Trophoblast cell (in vitro differentiated cells and primary cell): Measurements from ENCODE around the gene NFATC2.

Experiments used
- DNase-seq, 2 donors: peaks; one replicate each; pipeline ENCODE4 v3.0.0-alpha.2; 2016
- H2AFZ ChIP-seq: 2 replicates; pipeline ENCODE4 v1.6.1; 2013; ENCODE audit warnings: low read length, moderate library complexity, mild to moderate bottlenecking; ENCODE audit not compliant: insufficient read depth, poor library complexity
- H2AK5ac ChIP-seq: 2 replicates; pipeline ENCODE4 v1.6.1; 2013; ENCODE audit warnings: mild to moderate bottlenecking, low read length
- H2BK120ac ChIP-seq: 2 replicates; pipeline ENCODE4 v1.6.1; 2013; ENCODE audit warnings: low read length, mild to moderate bottlenecking, moderate library complexity; ENCODE audit not compliant: insufficient read depth, poor library complexity
- H2BK12ac ChIP-seq: 2 replicates; pipeline ENCODE4 v1.6.1; 2013; ENCODE audit warnings: mild to moderate bottlenecking, low read length, moderate library complexity
- H2BK5ac ChIP-seq: 2 replicates; pipeline ENCODE4 v1.6.1; 2013; ENCODE audit warnings: low read length, low read depth, moderate library complexity, mild to moderate bottlenecking; ENCODE audit not compliant: poor library complexity
- H3K14ac ChIP-seq: 2 replicates; pipeline ENCODE4 v1.6.1; 2013; ENCODE audit warnings: mild to moderate bottlenecking, low read length
- H3K18ac ChIP-seq: 2 replicates; pipeline ENCODE4 v1.6.1; 2013; ENCODE audit warnings: mild to moderate bottlenecking, low read length
- H3K23ac ChIP-seq: 2 replicates; pipeline ENCODE4 v1.6.1; 2013; ENCODE audit warnings: low read length
- H3K27ac ChIP-seq: 2 replicates; pipeline ENCODE4 v1.5.1; 2013; ENCODE audit warnings: low read depth, mild to moderate bottlenecking, inconsistent platforms, low read length, moderate library complexity
- H3K27me3 ChIP-seq: 2 replicates; pipeline ENCODE4 v1.6.1; 2013; ENCODE audit warnings: inconsistent platforms, mild to moderate bottlenecking, low read length, moderate library complexity; ENCODE audit not compliant: insufficient read depth
- H3K36me3 ChIP-seq, 2 experiments: 1 replicate in 1 of 2; 2 replicates in 1 of 2; pipeline ENCODE4 v1.6.1; 2013; ENCODE audit warnings: low read length in 2 of 2, mild to moderate bottlenecking in 2 of 2, moderate library complexity in 1 of 2; ENCODE audit not compliant: insufficient read depth in 2 of 2, control insufficient read depth in 1 of 2
- H3K4ac ChIP-seq: 2 replicates; pipeline ENCODE4 v1.6.1; 2013; ENCODE audit warnings: low read depth, mild to moderate bottlenecking, low read length, moderate library complexity
- H3K4me1 ChIP-seq, 2 experiments: 1 replicate in 1 of 2; 2 replicates in 1 of 2; pipeline ENCODE4 v1.6.1; 2013; ENCODE audit warnings: low read length in 2 of 2, mild to moderate bottlenecking in 2 of 2, moderate library complexity in 1 of 2; ENCODE audit not compliant: insufficient read depth in 2 of 2, control insufficient read depth in 1 of 2
- H3K4me2 ChIP-seq: 2 replicates; pipeline ENCODE4 v1.6.1; 2013; ENCODE audit warnings: inconsistent platforms, mild to moderate bottlenecking, low read length, moderate library complexity
- H3K4me3 ChIP-seq: 2 replicates; pipeline ENCODE4 v1.5.1; 2013; ENCODE audit warnings: mild to moderate bottlenecking, low read depth, low read length, inconsistent platforms
- H3K79me1 ChIP-seq: one replicate; pipeline ENCODE4 v1.6.1; 2013; ENCODE audit warnings: low read length
- H3K79me2 ChIP-seq: 2 replicates; pipeline ENCODE4 v1.6.1; 2013; ENCODE audit warnings: low read length, mild to moderate bottlenecking; ENCODE audit not compliant: control insufficient read depth, insufficient read depth, poor library complexity
- H3K9ac ChIP-seq: 2 replicates; pipeline ENCODE4 v1.6.1; 2013; ENCODE audit warnings: mild to moderate bottlenecking, low read length
- H3K9me3 ChIP-seq: 2 replicates; pipeline ENCODE4 v1.6.1; 2013; ENCODE audit warnings: low read depth, mild to moderate bottlenecking, control low read depth, inconsistent platforms, low read length; ENCODE audit not compliant: insufficient read depth
- H4K12ac ChIP-seq: 2 replicates; pipeline ENCODE4 v1.6.1; 2013; ENCODE audit warnings: low read depth, mild to moderate bottlenecking, low read length, moderate library complexity
- H4K8ac ChIP-seq: 2 replicates; pipeline ENCODE4 v1.6.1; 2013; ENCODE audit warnings: low read depth, mild to moderate bottlenecking, low read length, moderate library complexity
- H4K91ac ChIP-seq: one replicate; pipeline ENCODE4 v1.6.1; 2013; ENCODE audit warnings: low read depth, mild to moderate bottlenecking, low read length, moderate library complexity
- WGBS: extraction: QIAGEN DNeasy Blood & Tissue Kit; methylation state at CpG from one replicate; pipeline ENCODE4 v1.1.7; 2013; ENCODE audit warnings: missing lambda C conversion rate; ENCODE audit not compliant: insufficient read length, insufficient coverage; ENCODE audit errors: extremely low coverage; 5-methylcytosine and 5-hydroxymethylcytosine counted together

The NFATC2 gene

DNA sequence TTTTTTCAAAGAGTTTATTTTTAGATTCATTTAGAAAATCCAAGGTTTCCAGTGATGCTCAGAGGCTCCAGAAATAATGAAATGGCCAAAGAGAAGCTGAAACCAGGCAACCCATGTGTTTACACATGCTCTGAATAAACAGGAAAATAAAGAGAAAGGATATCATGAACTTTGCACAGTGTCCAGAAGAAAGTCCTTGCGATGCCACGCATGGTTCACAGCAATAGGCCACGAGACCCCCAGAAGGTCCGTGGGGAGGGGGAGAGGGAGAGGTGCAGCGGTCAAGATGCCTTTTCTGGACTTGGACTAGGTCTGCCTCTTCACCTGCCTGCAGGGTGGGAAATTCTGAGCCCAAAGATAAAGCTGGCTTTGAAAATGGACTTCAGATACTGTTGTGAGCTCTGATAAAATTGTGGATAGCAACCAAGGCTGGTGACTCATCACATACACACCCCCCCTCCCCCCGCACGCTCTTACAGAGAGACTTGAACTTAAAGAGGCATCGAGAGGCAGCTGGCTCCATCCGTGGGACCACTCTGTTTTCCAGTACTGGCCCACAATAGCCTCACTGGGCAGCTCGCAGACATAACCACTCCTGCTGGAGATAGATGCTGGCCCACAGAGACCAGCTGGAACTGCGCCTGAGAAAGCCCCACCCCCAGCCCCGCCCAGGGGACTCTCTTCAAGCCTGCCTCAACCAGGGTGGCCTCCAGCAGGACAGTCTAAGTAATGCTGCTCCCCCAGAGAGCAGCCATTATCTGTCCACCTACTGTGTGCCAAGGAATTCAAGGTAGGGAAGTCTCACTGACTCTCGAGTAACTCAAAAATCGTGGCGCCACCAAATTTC lies 21.2 kb upstream of the NFATC2 start:
- H3K27me3 ChIP-seq: peaks cover 11% of the 10 kb centered on the region
- H3K79me2 ChIP-seq: no peaks in the 10 kb centered on the region
- peaks cover 9% of the 10 kb centered on the region for H3K79me1 ChIP-seq
- WGBS: no CpG with 5 or more reads among the region's 15 CpGs
- H2BK5ac ChIP-seq: no peak overlapping the region
- peaks cover 2% of the 10 kb centered on the region for H3K9me3 ChIP-seq
- no peak overlapping the region for H2AFZ ChIP-seq
- H2BK12ac ChIP-seq: no peak overlapping the region
- H3K27ac ChIP-seq: no peak overlapping the region
- no peak overlapping the region for H3K4me3 ChIP-seq
- no peak overlapping the region for H4K91ac ChIP-seq
- no peak overlapping the region for H2AK5ac ChIP-seq
- H4K12ac ChIP-seq: no peak overlapping the region
- no peak overlapping the region for H3K18ac ChIP-seq
- no peak overlapping the region for H4K8ac ChIP-seq
- H3K4ac ChIP-seq: no peak overlapping the region
- no peak overlapping the region for H3K14ac ChIP-seq
- H3K4me2 ChIP-seq: no peak overlapping the region
- H3K36me3 ChIP-seq: no peaks in the 10 kb centered on the region
- H3K4me1 ChIP-seq: peaks cover 7 to 8% of the 10 kb centered on the region in 2 experiments
- H3K23ac ChIP-seq: no peak overlapping the region
- peak; percentile 46 to 56 for DNase-seq
- H2BK120ac ChIP-seq: no peak overlapping the region
- H3K9ac ChIP-seq: no peak overlapping the region

DNA sequence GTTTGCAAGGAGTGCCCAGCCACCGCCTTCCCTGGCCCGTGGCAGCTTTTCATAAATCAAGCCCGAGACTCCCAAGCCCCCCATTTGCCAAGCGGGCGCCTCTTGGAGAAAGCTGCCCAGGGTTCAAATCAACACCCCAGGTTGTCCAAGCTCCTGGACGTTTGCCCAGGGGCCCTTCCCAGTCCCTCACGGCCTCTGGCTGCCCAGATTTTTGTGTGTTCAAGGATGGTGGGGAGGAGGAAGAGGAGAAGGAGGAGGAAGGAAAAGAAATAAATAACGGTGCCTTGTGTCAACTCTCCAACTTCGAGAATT lies 20.6 kb upstream of the NFATC2 start:
- Histone ChIP-seq H3K36me3 (no peaks in the 10 kb centered on the region), H3K27me3 (peaks cover 11% of the 10 kb centered on the region), H3K23ac (no peak overlapping the region), H3K4me3 (no peak overlapping the region), H2BK5ac (no peak overlapping the region), H3K14ac (no peak overlapping the region), H4K8ac (no peak overlapping the region), H4K12ac (no peak overlapping the region), H3K27ac (peak overlapping the region; percentile 20), H2AK5ac (no peak overlapping the region), H3K4ac (no peak overlapping the region), H3K9me3 (peaks cover 2% of the 10 kb centered on the region), H3K9ac (no peak overlapping the region), H3K79me1 (peaks cover 9% of the 10 kb centered on the region), H3K18ac (no peak overlapping the region), H3K4me2 (peak overlapping the region; percentile 81), H3K4me1 (peaks cover 7 to 8% of the 10 kb centered on the region in 2 experiments), H3K79me2 (no peaks in the 10 kb centered on the region), H2AFZ (no peak overlapping the region), H2BK120ac (peak overlapping the region; percentile 6), H2BK12ac (no peak overlapping the region), H4K91ac (peak overlapping the region; percentile 36)
- DNase-seq: no peak
- WGBS: no CpG with 5 or more reads among the region's 9 CpGs

DNA sequence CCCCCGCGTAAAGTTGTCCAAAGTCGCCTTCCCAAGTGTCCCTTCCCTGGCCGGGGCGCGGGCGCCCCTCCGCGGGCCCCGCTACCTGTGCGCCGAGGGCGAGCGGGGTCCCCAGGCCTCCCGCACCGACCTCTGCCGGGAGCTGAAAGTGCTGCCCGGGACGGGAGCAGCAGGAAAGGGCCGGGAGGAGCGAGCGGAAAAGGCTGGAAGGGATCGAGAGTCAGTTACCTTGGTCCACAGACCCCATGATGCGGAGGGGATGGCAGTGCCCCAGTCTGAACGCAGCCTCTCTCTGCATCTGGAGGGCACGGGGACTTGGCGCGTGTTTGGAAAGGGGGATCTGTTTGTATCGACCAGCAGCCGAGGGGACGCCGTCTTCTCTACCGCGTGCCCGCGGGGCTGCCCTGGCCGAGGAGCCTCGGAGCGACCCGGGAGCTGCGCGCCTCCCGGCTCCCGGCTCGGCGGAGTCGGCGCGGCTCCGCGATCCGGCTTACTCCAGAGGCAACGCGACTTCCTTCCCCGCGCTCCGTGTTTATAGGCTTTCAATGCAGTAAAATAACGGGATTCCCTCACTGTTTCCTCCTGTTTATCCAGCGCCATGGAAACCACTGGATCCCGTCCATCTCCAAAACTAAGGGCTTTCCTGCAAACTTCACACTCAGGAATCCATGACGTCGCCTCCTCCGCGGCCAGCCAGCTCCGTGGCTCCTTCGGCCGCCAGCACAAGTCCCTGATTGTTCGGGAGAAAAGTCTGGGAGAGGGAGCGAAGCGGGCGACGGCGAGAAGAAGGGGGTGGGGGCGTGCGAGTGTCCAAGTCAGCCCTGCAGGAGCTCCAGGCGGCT lies 20.0 kb upstream of the NFATC2 start:
- no CpG with 5 or more reads among the region's 76 CpGs for WGBS
- Histone ChIP-seq H2AFZ (peak overlapping the region; percentile 51), H3K9ac (peak overlapping the region; percentile 17), H2BK12ac (peak overlapping the region; percentile 6), H2BK120ac (peak overlapping the region; percentile 46), H4K91ac (peak overlapping the region; percentile 36), H3K36me3 (no peaks in the 10 kb centered on the region), H4K8ac (peak overlapping the region; percentile 0), H3K4ac (no peak overlapping the region), H3K4me2 (peak overlapping the region; percentile 81), H3K14ac (peak overlapping the region; percentile 22), H3K79me2 (no peaks in the 10 kb centered on the region), H4K12ac (no peak overlapping the region), H2BK5ac (no peak overlapping the region), H3K23ac (no peak overlapping the region), H3K27me3 (peaks cover 11% of the 10 kb centered on the region), H3K4me3 (peak overlapping the region; percentile 70), H3K79me1 (peaks cover 9% of the 10 kb centered on the region), H2AK5ac (no peak overlapping the region), H3K9me3 (peaks cover 2% of the 10 kb centered on the region), H3K4me1 (peaks cover 7 to 8% of the 10 kb centered on the region in 2 experiments), H3K18ac (peak overlapping the region; percentile 24), H3K27ac (peak overlapping the region; percentile 62)
- peak; percentile 78 to 80 for DNase-seq

DNA sequence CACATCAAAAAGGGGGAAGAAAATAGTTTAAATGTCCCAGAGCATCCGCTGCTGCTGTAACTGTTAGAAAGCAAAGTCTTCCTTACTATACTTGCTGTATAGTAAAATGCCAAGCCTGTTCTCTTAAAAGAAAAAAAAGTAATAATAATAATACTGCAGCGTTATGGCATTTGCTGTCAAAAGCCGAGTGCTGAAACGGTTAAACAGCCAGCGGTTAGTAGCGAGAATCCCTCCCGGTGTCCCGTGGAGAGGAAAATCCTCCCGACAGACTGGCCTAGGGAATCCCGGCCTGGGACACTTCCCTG lies 19.5 kb upstream of the NFATC2 start:
- Histone ChIP-seq H3K18ac (peak overlapping the region; percentile 24), H3K9me3 (peaks cover 2% of the 10 kb centered on the region), H3K23ac (no peak overlapping the region), H3K9ac (peak overlapping the region; percentile 17), H4K91ac (peak overlapping the region; percentile 36), H3K27ac (peak overlapping the region; percentile 62), H4K12ac (no peak overlapping the region), H3K14ac (peak overlapping the region; percentile 22), H2BK120ac (peak overlapping the region; percentile 46), H3K79me1 (peaks cover 9% of the 10 kb centered on the region), H3K4me1 (peaks cover 7 to 8% of the 10 kb centered on the region in 2 experiments), H2BK5ac (no peak overlapping the region), H3K4ac (no peak overlapping the region), H2BK12ac (no peak overlapping the region), H3K4me2 (peak overlapping the region; percentile 81), H3K27me3 (peaks cover 11% of the 10 kb centered on the region), H3K4me3 (peak overlapping the region; percentile 70), H2AK5ac (no peak overlapping the region), H4K8ac (no peak overlapping the region), H3K36me3 (no peaks in the 10 kb centered on the region), H2AFZ (peak overlapping the region; percentile 51), H3K79me2 (no peaks in the 10 kb centered on the region)
- DNase-seq: no peak
- no CpG with 5 or more reads among the region's 10 CpGs for WGBS
